Prostate gland (tissue), 2 donors: ENCODE measurements around the gene NOL4. TPM values are rescaled to one million over a fixed set of nuclear protein-coding genes. Genes with fewer than 3 reads are reported as not detected.

Experiments used
- DNase-seq: peaks from one replicate; pipeline ENCODE4 v3.0.0-alpha.2; 2019; ENCODE audit warnings: low spot score
- H3K27ac ChIP-seq, 2 donors: fragments of 200-600 bp; sonication (generic); 2 replicates each; pipeline ENCODE4 v1.5.1; 2017 to 2019
- H3K27me3 ChIP-seq: fragments of 200-600 bp; sonication (generic); replicated peaks from 2 replicates; pipeline ENCODE4 v1.5.1; 2019; ENCODE audit not compliant: insufficient read depth
- H3K36me3 ChIP-seq, 2 donors: fragments of 200-600 bp; sonication (generic); 1 replicate in 1 of 2; 2 replicates in 1 of 2; pipeline versions ENCODE4 v1.5.1 to v1.8.1; 2017 to 2019
- H3K4me1 ChIP-seq: fragments of 200-600 bp; sonication (generic); replicated peaks from 2 replicates; pipeline ENCODE4 v1.5.1; 2019
- H3K4me3 ChIP-seq, 2 donors: fragments of 200-600 bp; sonication (generic); 2 replicates each; pipeline ENCODE4 v1.5.1; 2017 to 2019
- H3K9me3 ChIP-seq: fragments of 200-600 bp; sonication (generic); 2 replicates; pipeline ENCODE4 v1.5.1; 2017
- CTCF ChIP-seq, 4 experiments: fragments of 200-600 bp in 2 of 4; fragments of 450-650 bp in 2 of 4; sonication (generic) in 2 of 4; IDR thresholded peaks; 1 replicate in 3 of 4; 2 replicates in 1 of 4; pipeline ENCODE4 v1.5.1; 2016 to 2019; ENCODE audit warnings: antibody characterized with exemption in 4 of 4, mild to moderate bottlenecking in 2 of 4, moderate library complexity in 2 of 4
- POLR2A ChIP-seq: fragments of 450-650 bp; IDR thresholded peaks from one replicate; pipeline ENCODE4 v1.6.1; 2016; ENCODE audit warnings: antibody characterized with exemption, mild to moderate bottlenecking
- POLR2AphosphoS5 ChIP-seq: sonication (generic); formaldehyde crosslinking; IDR thresholded peaks from one replicate; pipeline ENCODE4 v1.6.1; 2017; ENCODE audit warnings: antibody characterized with exemption
- WGBS: methylation state at CpG from one replicate; pipeline ENCODE4 v1.1.5; 2018; 5-methylcytosine and 5-hydroxymethylcytosine counted together
- intact Hi-C: fragments of 100-400 bp; cut with DNase I; formaldehyde crosslinking; loops from one replicate; pipeline ENCODE4 v1.14.2; 2022
- total RNA-seq, 2 donors: library from RNA; depleted of rRNA; stranded (reverse); fragments of >200 nt; gene quantifications; one replicate each; pipeline ENCODE4 v1.1.0, GENCODE V29; 2016

Gene NOL4
- total RNA-seq, 2 donors from 2014 or later, result 1.7 to 3.6 TPM

GRCh38 chr18:34219651-34220050 is 5.1 kb downstream of the NOL4 start:
- DNase-seq, result no peak
- WGBS, result 89% methylated on average over 10 of the region's 10 CpGs
- Histone ChIP-seq H3K36me3 (no peaks in the 10 kb centered on the region), H3K4me3 (no peak overlapping the region), H3K27ac (no peak overlapping the region), H3K4me1 (no peaks in the 10 kb centered on the region), H3K27me3 (peaks cover 7% of the 10 kb centered on the region), H3K9me3 (no peaks in the 10 kb centered on the region)
- intact Hi-C loops, result no loop called here
- no peak for TF ChIP-seq CTCF (IDR thresholded peaks at IDR 0.05)
- TF ChIP-seq POLR2AphosphoS5, result no peak
- TF ChIP-seq POLR2A, result no peak

- Histone ChIP-seq H3K27ac (no peak overlapping the region), H3K27me3 (no peaks in the 10 kb centered on the region), H3K4me1 (no peaks in the 10 kb centered on the region), H3K9me3 (no peaks in the 10 kb centered on the region), H3K36me3 (no peaks in the 10 kb centered on the region), H3K4me3 (no peak overlapping the region)
- no peak for TF ChIP-seq POLR2A
- no peak for TF ChIP-seq CTCF (IDR thresholded peaks at IDR 0.05)
- TF ChIP-seq POLR2AphosphoS5, result no peak
- intact Hi-C loops, result no loop called here
- no peak for DNase-seq
- WGBS, result 36% methylated on average over 1 of the region's 1 CpG
Observed at GRCh38 chr18:34212511-34212910, 12.2 kb downstream of the NOL4 start.

GRCh38 chr18:34207344-34207851 is 17.3 kb downstream of the NOL4 start:
- DNase-seq, result no peak
- intact Hi-C loops, result no loop called here
- no peaks in the 10 kb centered on the region for H3K4me1 ChIP-seq

GRCh38 chr18:34203866-34204265 is 20.8 kb downstream of the NOL4 start:
- 75% methylated on average over 2 of the region's 2 CpGs for WGBS
- intact Hi-C loops, result no loop called here
- DNase-seq, result no peak

More at GRCh38 chr18:34207344-34207851, 17.3 kb downstream of the NOL4 start:
- TF ChIP-seq CTCF (IDR thresholded peaks at IDR 0.05), result no peak
- TF ChIP-seq POLR2A, result no peak
- TF ChIP-seq POLR2AphosphoS5, result no peak
- Histone ChIP-seq H3K36me3 (no peaks in the 10 kb centered on the region), H3K9me3 (no peaks in the 10 kb centered on the region), H3K4me3 (no peak overlapping the region), H3K27ac (no peak overlapping the region), H3K27me3 (no peaks in the 10 kb centered on the region)

More at GRCh38 chr18:34203866-34204265, 20.8 kb downstream of the NOL4 start:
- no peaks in the 10 kb centered on the region for H3K27me3 ChIP-seq
- H3K4me3 ChIP-seq, result no peak overlapping the region
- H3K4me1 ChIP-seq, result no peaks in the 10 kb centered on the region
- no peaks in the 10 kb centered on the region for H3K9me3 ChIP-seq
- TF ChIP-seq POLR2A (no peak), CTCF (IDR thresholded peaks at IDR 0.05) (no peak), POLR2AphosphoS5 (no peak)
- no peaks in the 10 kb centered on the region for H3K36me3 ChIP-seq
- no peak overlapping the region for H3K27ac ChIP-seq
